DLD1 (cell line): ENCODE measurements around the gene ABCC10.
"Not testable (repeated sequence)": the region's sequence is repeated elsewhere in the genome, so short reads cannot be mapped to it uniquely, and the experiment has no call there.

Experiments used
- in situ Hi-C: cut with HindIII; loops from 2 replicates; pipeline ENCODE4 v1.10.0; 2017; ENCODE audit warnings: low sequenced_read_pairs

Gene ABCC10

DNA sequence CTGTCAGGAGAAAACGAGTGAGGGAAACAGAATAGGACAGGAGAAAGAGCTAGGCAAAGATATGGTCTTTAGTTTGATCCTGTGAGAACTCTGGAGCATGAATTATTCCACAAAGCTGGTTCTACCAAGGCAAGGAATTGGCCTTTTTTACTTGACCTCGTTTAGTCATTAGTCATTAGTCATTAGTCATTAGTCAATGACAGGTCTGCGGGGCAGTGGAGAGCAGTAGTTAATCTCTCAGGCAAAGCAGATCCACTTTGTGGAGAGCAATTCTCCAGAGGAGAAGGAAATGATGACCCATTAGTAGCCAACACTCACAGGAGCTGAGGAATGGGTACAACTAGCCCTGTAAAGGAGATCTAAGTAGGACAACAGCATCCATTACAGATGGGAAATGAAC, 22.0 kb upstream of the ABCC10 start:
- in situ Hi-C loops, result no loop called here

DNA sequence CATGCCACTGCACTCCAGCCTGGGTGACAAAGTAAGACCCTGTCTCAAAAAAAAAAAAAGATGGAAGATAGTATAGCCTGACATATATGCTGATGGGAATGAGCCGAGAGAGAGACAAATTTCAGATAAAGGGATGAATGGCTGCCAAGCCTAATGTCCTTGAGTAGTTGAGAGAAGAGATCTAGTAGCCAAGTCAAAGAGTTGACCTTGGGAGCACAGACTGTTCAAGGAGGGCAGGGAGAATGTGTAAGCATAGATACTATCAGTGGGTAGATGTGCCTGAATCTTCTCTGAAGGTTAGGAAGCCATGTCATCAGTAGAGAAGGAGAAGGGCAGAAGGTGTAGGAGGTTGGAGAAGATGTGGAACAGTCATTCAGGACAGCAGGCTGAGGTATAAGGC, 20.0 kb upstream of the ABCC10 start:
- in situ Hi-C loops, result no loop called here

DNA sequence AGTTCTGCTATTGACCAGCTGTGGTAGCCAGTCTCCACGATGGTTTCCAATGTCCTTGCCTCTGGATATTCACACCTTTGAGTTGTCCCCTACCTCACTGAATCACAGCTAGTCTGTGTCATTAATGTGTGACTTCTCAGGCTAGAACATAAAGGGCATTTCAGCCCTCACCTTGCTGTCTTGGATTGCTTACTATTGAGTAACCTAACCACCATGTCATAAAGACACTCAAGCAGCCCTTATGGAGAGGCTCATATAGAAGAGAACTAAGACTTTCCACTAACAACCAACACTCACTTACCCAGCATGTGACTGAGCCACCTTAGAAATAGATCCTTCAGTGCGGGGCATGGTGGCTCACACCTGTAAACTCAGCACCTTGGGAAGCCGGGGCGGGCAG, 19.1 kb upstream of the ABCC10 start:
- in situ Hi-C loops, result no loop called here

DNA sequence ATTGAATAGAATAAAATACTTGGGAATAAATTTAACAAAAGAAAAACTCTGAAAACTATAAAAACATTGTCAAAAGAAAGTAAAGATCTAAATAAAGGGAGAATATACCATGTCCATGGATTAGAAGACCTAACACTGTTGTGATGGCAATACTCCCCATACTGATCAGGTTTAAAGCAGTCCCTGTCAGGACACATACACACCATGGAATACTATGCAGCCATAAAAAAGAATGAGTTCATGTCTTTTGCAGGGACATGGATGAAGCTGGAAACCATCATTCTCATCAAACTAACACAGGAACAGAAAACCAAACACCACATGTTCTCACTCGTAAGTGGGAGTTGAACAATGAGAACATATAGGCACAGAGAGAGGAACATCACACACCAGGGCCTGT, 16.6 kb upstream of the ABCC10 start:
- in situ Hi-C loops, result not testable (repeated sequence)

DNA sequence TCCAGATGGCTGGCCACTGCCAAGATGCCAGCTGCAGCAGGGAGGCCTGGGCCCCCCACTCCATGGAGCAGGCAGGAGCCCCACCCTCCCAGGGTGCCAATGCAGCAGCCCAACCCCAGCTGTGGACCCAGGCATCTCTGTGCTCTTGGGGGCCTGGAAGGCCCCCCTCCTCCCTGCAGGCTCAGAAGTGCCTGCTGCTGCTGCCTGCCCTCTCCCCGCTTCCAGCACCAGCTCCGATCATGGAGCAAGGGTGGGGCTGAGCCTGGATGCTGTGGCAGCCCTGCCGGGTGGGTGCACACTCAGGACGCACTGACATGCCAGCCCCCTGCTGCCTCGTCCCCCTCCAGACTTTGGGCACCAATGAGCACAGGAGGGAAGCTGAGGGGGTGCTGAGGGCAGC, 14.8 kb upstream of the ABCC10 start:
- in situ Hi-C loops, result no loop called here

DNA sequence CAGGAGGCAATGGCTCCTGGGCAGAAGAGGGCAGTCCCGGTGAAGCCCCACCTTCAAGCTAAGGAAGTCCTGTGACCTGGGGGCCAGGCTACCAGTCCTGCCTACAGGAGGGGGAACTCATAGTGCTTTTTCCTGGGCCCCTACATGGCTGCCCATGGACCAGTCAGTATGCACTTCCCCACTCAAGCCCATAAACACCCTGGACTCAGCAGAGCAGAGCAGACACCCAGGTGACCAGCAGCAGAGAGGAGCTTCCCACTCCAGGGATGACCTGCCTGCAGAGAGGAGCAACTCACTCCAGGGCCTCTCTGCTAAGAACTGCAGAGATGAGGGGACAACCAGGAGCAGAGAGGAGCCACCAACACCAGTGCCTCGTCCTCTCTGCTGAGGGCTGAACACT, 14.3 kb upstream of the ABCC10 start:
- in situ Hi-C loops, result no loop called here

DNA sequence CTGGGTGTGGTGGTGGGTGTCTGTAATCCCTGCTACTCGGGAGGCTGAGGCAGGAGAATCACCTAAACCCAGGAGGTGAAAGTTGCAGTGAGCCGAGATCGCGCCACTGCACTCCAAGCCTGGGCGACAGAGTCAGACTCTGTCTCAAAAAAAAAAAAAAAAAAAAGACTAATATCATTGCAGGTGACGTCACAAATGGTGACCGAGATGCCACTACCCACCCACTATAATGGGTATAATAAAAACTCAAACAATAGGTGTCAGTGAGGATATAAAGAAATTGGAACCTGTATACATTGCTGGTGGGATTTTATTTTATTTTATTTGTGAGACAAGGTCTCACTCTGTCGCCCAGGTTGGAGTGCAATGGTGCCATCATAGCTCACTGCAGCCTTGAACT, 12.1 kb upstream of the ABCC10 start:
- in situ Hi-C loops, result not testable (repeated sequence)

DNA sequence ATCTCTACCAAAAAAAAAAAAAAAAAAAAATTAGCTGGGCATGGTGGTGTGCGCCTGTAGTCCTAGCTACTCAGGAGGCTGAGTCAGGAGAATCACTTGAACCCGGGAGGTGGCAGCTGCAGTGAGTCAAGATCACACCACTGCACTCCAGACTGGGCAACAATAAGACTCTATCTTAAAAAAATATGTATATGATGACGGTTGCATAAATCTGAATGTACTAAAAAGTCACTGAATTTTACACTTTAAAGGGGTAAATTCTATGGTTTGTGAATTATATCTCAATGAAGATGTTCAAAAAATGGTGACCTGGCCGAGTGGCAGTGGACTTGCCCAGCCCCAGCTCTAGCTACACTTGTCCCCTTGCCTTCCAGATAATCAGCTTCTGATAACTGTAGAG, 10.4 kb upstream of the ABCC10 start:
- in situ Hi-C loops, result no loop called here

DNA sequence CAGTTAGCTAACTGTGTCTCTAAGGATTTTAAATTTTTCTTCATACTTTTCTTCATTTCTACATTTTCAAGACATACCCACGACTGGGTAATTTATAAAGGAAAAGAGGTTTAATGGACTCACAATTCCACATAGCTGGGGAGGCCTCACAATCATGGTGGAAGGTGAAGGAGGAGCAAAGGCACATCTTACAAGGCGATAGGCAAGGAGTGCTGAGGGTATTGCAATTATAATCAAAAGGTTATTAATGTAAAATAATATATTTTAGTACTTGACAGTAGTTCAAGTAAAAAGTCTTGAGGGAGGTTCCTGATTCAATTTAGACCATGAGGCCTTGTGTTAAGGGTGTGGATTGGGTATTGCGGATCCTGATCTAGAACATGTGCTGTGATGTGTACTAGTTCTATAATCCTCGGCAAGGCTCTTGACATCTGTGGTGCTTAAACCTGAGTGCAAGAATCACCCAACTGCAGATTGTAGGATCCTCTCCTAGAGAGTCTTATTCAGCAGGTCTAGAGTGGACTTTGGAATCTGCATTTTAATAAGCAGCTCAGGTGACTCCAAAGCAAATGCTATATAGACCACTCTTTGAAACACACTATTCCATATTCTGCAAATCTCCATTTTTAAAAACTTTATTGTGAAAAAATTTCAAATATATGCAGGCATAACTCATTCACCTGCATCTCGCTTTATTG, 7.2 kb upstream of the ABCC10 start:
- in situ Hi-C loops, result no loop called here

DNA sequence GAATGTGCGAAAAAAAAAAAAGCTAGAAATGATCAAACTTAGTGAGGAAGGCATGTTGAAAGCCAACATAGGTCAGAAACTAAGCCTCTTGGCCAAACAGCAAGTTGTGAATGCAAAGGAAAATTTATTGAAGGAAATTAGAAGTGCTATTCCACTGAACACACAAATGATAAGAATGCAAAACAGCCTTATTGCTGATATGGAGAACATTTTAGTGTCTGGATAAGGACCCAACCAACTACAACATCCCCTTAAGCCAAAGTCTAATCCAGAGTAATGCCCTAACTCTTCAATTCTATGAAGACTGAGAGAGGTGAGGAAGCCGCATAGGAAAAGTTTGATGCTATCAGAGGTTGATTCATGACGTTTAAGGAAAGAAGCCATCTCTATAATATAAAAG, 5.5 kb upstream of the ABCC10 start:
- in situ Hi-C loops, result no loop called here

DNA sequence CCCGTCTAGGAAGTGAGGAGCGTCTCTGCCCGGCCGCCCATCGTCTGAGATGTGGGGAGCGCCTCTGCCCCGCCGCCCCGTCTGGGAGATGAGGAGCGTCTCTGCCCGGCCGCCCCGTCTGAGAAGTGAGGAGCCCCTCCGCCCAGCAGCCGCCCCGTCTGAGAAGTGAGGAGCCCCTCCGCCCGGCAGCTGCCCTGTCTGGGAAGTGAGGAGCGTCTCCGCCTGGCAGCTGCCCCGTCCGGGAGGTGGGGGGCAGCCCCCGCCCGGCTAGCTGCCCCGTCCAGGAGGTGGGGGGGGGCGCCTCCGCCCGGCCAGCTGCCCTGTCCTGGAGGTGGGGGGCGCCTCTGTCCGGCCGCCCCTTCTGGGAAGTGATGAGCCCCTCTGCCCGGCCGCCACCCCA, 2.3 kb upstream of the ABCC10 start:
- in situ Hi-C loops, result not testable (repeated sequence)

DNA sequence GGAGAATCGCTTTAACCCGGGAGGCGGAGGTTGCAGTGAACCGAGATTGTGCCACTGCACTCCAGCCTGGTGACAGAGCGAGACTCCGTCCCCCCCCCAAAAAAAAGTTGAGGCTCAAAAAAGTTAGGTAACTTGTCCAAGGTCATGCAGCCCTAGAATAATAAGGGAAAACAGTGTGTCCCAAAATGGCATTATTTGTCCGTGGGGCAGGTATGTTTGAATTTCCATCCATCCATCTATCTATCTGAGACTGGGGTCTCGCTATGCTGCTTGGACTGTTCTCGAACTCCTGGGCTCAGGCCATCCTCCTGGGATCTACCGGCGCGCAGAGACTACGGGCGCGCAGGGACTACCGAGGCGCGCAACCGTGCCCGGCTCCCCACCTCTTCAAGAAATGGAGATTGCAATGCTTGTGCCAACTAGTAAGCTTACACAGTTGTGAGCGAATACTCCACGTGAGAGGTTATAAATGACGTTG, 374 bp upstream of the ABCC10 start:
- in situ Hi-C loops, result no loop called here

DNA sequence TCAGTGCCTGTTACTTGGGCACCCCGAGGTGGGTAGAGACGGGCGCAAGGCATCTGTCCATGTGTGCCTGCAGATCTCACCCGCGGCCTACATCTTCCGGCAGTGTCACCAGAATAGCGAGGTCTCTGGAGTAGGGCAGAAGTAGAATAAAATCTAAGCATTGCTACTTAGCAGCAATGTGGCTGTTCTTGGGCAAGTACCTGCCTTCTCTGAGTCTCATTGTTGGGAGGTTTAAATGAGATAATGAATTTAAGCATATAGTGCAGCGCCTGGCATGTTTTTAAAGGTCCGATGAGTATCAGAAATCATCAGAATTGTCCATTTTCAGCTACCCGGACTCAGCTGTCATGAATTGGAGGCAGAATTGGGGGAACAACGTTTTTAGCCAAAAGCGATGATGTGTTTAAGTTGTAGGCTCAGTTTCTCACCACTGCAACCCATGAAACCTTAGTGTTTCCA, 800 bp downstream of the ABCC10 start:
- in situ Hi-C loops, result no loop called here

DNA sequence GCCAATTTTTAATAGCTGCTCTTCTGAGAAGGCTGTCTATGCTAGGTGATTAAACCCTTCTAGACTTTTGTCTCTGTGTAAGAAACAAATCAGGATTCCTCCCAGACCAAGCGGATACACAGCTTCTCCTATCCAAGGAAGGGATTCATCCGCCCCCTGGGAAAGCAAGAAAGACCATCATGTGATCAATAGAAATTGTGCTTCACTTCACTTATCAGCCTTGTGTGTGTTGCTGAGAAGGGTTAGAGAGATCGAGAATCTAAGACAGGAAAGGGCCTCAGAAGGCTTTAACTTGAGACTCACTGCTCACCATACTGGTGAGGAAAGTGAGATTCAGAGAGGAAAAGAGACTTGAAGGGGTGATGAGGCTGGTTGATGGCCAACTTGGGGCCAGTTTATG, 1.5 kb downstream of the ABCC10 start:
- in situ Hi-C loops, result no loop called here

DNA sequence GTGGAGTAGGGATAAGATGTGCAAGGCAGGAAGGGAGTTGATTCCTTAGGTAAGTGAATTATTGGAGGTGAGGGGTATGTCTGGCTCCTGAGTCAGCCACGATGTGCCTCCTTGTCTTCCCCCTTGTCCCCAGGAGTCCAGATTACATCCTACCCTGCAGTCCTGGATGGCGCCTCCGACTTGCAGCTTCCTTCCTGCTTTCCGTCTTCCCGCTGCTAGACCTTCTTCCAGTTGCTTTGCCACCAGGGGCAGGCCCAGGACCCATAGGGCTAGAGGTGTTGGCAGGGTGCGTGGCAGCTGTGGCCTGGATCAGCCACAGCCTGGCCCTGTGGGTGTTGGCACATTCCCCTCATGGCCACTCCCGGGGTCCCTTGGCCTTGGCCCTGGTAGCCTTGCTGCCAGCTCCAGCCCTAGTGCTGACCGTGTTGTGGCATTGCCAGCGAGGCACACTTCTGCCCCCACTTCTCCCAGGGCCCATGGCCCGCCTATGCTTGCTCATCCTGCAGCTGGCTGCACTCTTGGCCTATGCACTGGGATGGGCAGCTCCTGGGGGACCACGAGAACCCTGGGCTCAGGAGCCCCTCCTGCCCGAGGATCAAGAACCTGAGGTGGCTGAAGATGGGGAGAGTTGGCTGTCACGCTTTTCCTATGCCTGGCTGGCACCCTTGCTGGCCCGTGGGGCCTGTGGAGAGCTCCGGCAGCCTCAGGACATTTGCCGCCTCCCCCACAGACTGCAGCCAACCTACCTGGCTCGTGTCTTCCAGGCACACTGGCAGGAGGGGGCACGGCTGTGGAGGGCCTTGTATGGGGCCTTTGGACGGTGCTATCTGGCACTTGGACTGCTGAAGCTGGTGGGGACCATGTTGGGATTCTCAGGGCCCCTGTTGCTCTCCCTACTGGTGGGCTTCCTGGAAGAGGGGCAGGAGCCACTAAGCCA, 4.9 kb downstream of the ABCC10 start:
- in situ Hi-C loops, result no loop called here

DNA sequence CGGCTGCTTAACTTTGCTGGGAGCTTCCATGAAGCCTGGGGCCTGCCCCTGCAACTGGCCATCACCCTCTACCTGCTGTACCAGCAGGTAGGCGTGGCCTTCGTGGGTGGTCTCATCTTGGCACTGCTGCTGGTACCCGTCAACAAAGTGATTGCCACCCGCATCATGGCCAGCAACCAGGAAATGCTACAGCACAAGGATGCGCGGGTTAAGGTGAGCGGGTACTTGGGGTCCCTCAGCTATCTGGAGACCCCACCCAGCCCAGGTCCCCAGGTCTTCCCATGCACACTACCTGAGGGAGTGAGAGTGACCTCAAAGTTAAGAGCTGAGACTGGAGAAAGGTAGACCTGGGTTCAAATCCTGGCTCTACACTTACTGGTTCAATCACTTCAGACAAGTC, 5.8 kb downstream of the ABCC10 start:
- in situ Hi-C loops, result no loop called here

DNA sequence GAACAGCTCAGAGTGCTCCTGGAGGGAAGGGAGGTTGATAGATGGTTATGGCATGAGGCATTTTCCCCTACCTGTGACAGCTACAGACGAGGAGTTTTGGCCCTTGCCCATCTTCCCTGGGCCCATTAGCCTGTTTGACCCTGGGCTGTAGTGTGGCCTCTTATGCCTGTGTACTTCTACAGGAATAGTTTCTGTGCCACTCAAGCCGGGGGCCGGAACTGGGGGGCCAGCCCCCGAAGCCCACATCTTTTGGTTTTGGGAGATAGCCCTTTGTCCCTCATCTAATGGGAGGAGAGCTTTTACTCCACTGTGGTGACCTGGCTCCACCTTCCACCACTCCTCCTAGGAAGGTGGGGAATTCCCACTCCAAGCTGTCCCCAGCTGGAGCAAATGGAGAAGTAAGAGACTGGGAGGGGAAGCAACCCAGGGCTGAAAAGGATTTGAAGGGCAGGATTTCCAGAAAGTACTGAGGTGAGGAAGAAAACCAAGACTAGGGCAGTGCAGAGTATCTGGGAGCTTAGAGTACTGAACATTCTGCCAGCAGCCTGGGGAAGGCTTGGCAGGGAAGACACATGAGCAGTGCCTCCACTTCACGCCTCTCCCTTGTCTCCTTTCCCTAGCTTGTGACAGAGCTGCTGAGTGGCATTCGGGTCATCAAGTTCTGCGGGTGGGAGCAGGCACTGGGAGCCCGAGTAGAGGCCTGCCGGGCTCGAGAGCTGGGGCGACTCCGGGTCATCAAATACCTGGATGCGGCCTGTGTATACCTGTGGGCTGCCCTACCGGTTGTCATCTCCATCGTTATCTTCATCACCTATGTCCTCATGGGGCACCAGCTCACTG, 6.9 kb downstream of the ABCC10 start:
- in situ Hi-C loops, result no loop called here

DNA sequence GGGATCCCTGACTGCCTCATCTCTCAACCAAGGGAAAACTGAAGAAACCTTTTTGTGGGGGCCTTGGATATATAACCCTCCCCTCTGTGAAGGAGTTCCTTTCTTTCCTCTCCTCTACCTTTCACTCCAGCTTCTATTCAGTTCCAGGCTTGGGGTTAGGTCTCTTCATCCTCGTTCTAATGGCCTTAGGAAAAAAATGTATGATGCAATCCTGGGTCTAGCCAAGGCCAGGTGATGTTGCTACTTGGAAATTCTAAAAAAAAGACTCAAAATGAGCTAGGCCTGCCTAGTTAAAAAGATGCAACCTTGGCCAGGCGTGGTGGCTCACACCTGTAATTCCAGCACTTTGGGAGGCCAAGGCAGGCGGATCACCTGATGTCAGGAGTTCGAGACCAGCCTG, 7.6 kb downstream of the ABCC10 start:
- in situ Hi-C loops, result no loop called here

DNA sequence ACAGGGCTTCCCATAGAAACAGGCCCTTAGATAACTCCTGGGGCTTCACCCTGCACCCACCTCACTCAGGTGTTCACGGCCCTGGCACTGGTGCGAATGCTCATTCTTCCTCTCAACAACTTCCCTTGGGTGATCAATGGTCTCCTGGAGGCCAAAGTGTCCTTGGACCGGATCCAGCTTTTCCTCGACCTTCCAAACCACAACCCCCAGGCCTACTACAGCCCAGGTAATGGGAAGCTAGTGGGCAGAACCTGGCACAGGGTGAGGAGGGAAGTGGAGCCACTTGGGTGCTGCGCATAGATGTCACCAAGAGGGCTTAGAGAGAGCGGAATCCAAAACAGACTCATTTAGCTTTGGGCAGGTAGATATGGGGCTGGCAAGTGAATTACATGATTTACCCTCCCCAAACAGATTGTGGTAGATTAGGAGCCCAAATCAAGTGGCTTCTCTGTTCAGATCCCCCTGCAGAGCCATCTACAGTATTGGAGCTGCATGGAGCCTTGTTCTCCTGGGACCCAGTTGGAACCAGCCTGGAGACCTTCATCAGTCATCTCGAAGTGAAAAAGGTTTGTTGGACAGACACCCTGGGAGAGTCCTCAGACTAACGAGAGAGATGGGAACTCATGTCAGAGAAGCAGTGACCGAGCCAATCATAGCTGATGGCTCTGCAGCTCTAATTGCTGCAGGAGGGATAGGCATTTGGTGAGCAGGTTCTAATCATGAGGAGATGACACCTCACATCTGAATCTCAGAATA, 8.5 kb downstream of the ABCC10 start:
- in situ Hi-C loops, result no loop called here

DNA sequence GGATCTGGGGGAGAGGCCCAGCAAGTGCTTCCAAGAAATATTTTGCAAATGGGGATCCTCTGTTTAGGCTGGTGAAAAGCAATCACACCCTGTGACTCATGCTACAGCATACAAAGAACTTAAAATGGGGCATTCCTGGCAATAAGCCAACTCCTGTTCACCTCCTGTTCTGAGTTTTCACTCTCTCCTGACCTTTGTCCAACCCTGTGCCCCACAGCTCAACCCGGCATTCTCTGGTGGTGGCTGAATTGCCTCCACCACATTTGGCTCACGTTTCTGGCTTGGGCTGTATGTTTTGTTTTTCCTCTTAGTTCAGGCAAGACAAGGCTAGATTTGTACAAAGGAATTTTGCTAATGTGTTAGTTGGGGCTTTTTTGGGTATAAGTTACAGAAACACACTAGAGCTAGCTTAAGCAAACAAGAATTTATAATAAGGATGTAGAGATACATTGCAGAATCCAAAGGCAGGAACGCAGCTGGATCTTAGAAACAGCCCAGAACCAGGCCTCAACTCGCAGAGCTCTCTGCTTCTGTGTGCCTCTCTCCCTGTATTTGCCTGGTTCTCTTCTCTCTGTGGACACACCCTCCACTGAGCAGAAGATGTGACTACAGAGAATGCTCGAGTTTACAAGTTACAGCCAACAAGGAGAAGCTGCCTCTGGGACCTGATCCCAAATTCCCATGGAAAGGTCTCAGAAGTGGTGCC, 9.4 kb downstream of the ABCC10 start:
- in situ Hi-C loops, result no loop called here
